MCF 10A (cell line): ENCODE results near the gene SLC26A4. TPM values are rescaled to one million over a fixed set of nuclear protein-coding genes. Genes with fewer than 3 reads are reported as not detected.

Experiments used
- Bru-seq: library from RNA; stranded (reverse); fragments of 400-500 nt; gene quantifications from one replicate; lab custom pipeline; 2021; lab: Mats Ljungman, UMichigan
- BruChase-seq, 2 experiments: library from RNA; stranded (reverse); fragments of 400-500 nt; gene quantifications; one replicate each; lab custom pipeline; 2021; lab: Mats Ljungman, UMichigan
- BruUV-seq: library from RNA; stranded (reverse); fragments of 400-500 nt; replicated peaks from 2 replicates; lab custom pipeline; 2021; lab: Mats Ljungman, UMichigan
- CTCF ChIA-PET: fragments of 300-600 bp; sonication (Branson Sonifier 250); formaldehyde crosslinking; extraction: SDS; loops from one replicate; lab custom pipeline; 2021; ENCODE audit warnings: antibody characterized with exemption, inconsistent platforms; lab: Yijun Ruan, JAX
- POLR2A ChIA-PET: fragments of 300-600, 350-650 bp; sonication (Branson Sonifier 250); formaldehyde crosslinking; extraction: SDS; loops from one replicate; lab custom pipeline; 2020; ENCODE audit warnings: antibody characterized with exemption, inconsistent platforms; lab: Yijun Ruan, JAX
- DNase-seq: peaks from one replicate; pipeline ENCODE4 v3.0.0-alpha.2; 2018; ENCODE audit not compliant: unreplicated experiment
- H3K27ac Mint-ChIP-seq: one replicate; pipeline ENCODE4 v1.8.0; 2022; ENCODE audit warnings: mild to moderate bottlenecking, low read depth, mixed read lengths; ENCODE audit not compliant: unreplicated experiment
- H3K27me3 Mint-ChIP-seq: one replicate; pipeline ENCODE4 v1.8.0; 2022; ENCODE audit warnings: mixed read lengths; ENCODE audit not compliant: insufficient read depth, unreplicated experiment
- H3K36me3 Mint-ChIP-seq: one replicate; pipeline ENCODE4 v1.8.0; 2022; ENCODE audit warnings: mild to moderate bottlenecking, moderate library complexity, mixed read lengths; ENCODE audit not compliant: insufficient read depth, unreplicated experiment
- H3K4me1 Mint-ChIP-seq: one replicate; pipeline ENCODE4 v1.8.0; 2022; ENCODE audit warnings: mixed read lengths; ENCODE audit not compliant: insufficient read depth, unreplicated experiment
- H3K4me3 Mint-ChIP-seq: one replicate; pipeline ENCODE4 v1.8.0; 2022; ENCODE audit warnings: mild to moderate bottlenecking, moderate library complexity, mixed read lengths; ENCODE audit not compliant: unreplicated experiment
- H3K9me3 Mint-ChIP-seq: one replicate; pipeline ENCODE4 v1.8.0; 2022; ENCODE audit warnings: mixed read lengths; ENCODE audit not compliant: unreplicated experiment
- intact Hi-C: fragments of 100-400 bp; cut with micrococcal nuclease; formaldehyde crosslinking; loops from 2 replicates; pipeline ENCODE4 v1.14.1; 2022
- long read RNA-seq: library from polyadenylated mRNA; stranded (forward); transcript quantifications from one replicate; pipeline ENCODE4 v2.0.0, GENCODE V29; 2022
- total RNA-seq: library from RNA; stranded (reverse); gene quantifications from 2 replicates; pipeline ENCODE4 v1.2.3, GENCODE V29; 2022
- TF ChIP-seq, protein P1 (sequence below): fragments of 200-600 bp; IDR thresholded peaks from one replicate; pipeline ENCODE4 v1.8.0; 2022; ENCODE audit warnings: antibody characterized with exemption, mild to moderate bottlenecking; ENCODE audit not compliant: unreplicated experiment

SLC26A4 gene
- total RNA-seq (0.21 and 0.52 TPM in 2 replicates), Bru-seq, nascent RNA (percentile 25 among the genes with signal in this experiment), BruChase-seq, experiment 1, labeled RNA remaining after a 6-hour chase (percentile 34 among the genes with signal in this experiment), BruChase-seq, experiment 2, labeled RNA remaining after a 2-hour chase (percentile 29 among the genes with signal in this experiment)
- long read RNA-seq: 0 reads

DNA sequence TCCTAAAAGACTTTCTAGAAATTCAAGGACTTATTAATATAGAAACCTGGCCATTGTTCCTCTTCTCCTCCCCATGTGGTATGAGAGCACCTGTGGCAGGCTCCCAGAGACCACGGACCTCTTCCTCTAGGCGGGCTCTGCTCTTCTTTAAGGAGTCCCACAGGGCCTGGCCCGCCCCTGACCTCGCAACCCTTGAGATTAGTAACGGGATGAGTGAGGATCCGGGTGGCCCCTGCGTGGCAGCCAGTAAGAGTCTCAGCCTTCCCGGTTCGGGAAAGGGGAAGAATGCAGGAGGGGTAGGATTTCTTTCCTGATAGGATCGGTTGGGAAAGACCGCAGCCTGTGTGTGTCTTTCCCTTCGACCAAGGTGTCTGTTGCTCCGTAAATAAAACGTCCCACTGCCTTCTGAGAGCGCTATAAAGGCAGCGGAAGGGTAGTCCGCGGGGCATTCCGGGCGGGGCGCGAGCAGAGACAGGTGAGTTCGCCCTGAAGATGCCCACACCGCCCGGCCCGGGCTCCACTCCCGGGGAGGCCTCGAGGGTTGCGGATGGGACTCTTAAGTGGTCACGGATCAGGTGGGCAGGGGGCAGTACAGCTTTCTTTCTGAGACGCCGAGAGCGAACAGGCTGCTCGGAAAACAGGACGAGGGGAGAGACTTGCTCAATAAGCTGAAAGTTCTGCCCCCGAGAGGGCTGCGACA is at the start of gene SLC26A4:
SLC26A4 (plus strand) TSS at position 448 of the 700 bp plus-strand sequence. CDS start 814 bp downstream, outside the sequence.
- TF ChIP-seq, protein P1, sequence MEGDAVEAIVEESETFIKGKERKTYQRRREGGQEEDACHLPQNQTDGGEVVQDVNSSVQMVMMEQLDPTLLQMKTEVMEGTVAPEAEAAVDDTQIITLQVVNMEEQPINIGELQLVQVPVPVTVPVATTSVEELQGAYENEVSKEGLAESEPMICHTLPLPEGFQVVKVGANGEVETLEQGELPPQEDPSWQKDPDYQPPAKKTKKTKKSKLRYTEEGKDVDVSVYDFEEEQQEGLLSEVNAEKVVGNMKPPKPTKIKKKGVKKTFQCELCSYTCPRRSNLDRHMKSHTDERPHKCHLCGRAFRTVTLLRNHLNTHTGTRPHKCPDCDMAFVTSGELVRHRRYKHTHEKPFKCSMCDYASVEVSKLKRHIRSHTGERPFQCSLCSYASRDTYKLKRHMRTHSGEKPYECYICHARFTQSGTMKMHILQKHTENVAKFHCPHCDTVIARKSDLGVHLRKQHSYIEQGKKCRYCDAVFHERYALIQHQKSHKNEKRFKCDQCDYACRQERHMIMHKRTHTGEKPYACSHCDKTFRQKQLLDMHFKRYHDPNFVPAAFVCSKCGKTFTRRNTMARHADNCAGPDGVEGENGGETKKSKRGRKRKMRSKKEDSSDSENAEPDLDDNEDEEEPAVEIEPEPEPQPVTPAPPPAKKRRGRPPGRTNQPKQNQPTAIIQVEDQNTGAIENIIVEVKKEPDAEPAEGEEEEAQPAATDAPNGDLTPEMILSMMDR: no peak
- Mint-ChIP-seq H3K9me3 (no peaks in the 10 kb centered on the region), H3K27ac (no peak within 1 kb of the TSS), H3K4me3 (peak within 1 kb of the TSS; percentile 69), H3K36me3 (no peaks in the 10 kb centered on the region), H3K27me3 (no peaks in the 10 kb centered on the region), H3K4me1 (peaks cover 23% of the 10 kb centered on the region)
- CTCF ChIA-PET: no interaction called here
- intact Hi-C loops: no loop called here
- POLR2A ChIA-PET: no interaction called here
- BruUV-seq: no TSS peak
- DNase-seq: no peak

DNA sequence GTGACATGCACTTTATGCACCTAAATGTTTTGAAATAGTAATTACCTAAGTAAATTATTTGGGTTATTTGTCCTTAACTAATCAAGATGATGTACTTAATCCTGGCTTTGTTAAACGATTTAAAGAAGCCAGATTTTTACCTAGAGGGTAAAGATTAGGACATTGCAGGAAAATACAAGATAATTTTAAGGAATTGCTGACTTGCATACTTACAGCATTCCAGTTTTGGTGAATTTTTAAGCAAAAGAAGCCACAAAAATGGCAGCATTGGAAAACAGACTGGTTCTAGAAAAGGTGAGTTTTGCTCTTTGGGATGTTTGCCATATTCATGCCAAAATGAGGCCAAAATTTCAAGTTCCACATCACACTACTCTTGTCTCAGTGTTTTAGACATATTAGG is 47.2 kb upstream of the SLC26A4 start:
- intact Hi-C loops: no loop called here
- Mint-ChIP-seq H3K9me3 (no peaks in the 10 kb centered on the region), H3K4me3 (no peak overlapping the region), H3K4me1 (peaks cover 13% of the 10 kb centered on the region), H3K27me3 (no peaks in the 10 kb centered on the region), H3K36me3 (peaks cover 18% of the 10 kb centered on the region), H3K27ac (no peak overlapping the region)
- TF ChIP-seq, protein P1: no peak
- ChIA-PET POLR2A (no interaction called here), CTCF (no interaction called here)
- DNase-seq: no peak
- BruUV-seq: no TSS peak

DNA sequence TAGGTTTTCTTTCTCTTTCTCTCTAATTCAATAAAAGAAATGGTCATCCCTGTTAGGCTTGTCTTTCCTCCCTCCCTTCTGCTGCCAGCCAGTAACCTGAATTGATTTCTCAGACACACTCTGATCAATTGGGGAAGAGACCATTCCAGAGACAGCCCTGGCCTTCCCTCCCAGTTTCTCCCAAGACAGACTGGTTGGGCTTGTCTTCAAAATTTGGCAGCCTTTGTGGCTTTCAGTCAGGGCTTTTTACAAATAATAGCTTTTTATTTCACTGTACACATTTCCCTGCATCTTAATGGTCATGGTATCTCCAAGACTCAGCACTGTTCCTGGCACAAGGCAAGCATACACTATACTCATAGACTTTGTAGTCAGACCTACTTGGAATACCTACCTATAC is 46.7 kb upstream of the SLC26A4 start:
- intact Hi-C loops: no loop called here
- no peaks in the 10 kb centered on the region for H3K9me3 Mint-ChIP-seq
- POLR2A ChIA-PET: no interaction called here
- peaks cover 13% of the 10 kb centered on the region for H3K4me1 Mint-ChIP-seq
- peaks cover 18% of the 10 kb centered on the region for H3K36me3 Mint-ChIP-seq
- no peak overlapping the region for H3K27ac Mint-ChIP-seq
- BruUV-seq: no TSS peak
- CTCF ChIA-PET: no interaction called here
- no peaks in the 10 kb centered on the region for H3K27me3 Mint-ChIP-seq
- H3K4me3 Mint-ChIP-seq: no peak overlapping the region
- DNase-seq: no peak
- TF ChIP-seq, protein P1: no peak

DNA sequence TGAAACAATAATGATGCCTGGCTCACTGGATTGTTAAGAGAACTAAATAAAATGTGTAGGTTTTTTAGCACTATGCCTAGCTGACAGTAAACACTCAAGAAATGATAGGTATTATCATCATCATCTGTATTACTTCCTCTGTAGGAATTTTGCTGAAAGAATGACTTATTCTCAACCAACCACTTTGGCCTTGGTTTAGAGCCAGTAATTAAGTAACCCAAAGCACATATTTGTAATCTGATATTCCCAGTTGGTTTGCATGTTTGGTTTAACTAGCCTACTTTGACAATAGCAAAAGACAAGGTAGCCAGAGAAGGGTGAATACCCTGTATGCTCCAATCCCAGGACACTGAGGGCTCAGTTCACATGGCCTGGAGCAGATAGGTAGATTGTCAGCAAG is 46.2 kb upstream of the SLC26A4 start:
- H3K4me1 Mint-ChIP-seq: peaks cover 13% of the 10 kb centered on the region
- ChIA-PET POLR2A (no interaction called here), CTCF (no interaction called here)
- H3K27ac Mint-ChIP-seq: no peak overlapping the region
- no peaks in the 10 kb centered on the region for H3K27me3 Mint-ChIP-seq
- intact Hi-C loops: no loop called here
- peak; percentile 59 for DNase-seq
- H3K9me3 Mint-ChIP-seq: no peaks in the 10 kb centered on the region
- peaks cover 18% of the 10 kb centered on the region for H3K36me3 Mint-ChIP-seq
- TF ChIP-seq, protein P1: no peak
- BruUV-seq: no TSS peak
- no peak overlapping the region for H3K4me3 Mint-ChIP-seq
